Measurements from ENCODE around the gene ANXA4. TPM values are rescaled to one million over a fixed set of nuclear protein-coding genes. Genes with fewer than 3 reads are reported as not detected.

ANXA4 gene
- 321 to 371 TPM (median 353 TPM) in 5 replicates for total RNA-seq (2022; extraction: Qiagen RNA extraction)

DNA sequence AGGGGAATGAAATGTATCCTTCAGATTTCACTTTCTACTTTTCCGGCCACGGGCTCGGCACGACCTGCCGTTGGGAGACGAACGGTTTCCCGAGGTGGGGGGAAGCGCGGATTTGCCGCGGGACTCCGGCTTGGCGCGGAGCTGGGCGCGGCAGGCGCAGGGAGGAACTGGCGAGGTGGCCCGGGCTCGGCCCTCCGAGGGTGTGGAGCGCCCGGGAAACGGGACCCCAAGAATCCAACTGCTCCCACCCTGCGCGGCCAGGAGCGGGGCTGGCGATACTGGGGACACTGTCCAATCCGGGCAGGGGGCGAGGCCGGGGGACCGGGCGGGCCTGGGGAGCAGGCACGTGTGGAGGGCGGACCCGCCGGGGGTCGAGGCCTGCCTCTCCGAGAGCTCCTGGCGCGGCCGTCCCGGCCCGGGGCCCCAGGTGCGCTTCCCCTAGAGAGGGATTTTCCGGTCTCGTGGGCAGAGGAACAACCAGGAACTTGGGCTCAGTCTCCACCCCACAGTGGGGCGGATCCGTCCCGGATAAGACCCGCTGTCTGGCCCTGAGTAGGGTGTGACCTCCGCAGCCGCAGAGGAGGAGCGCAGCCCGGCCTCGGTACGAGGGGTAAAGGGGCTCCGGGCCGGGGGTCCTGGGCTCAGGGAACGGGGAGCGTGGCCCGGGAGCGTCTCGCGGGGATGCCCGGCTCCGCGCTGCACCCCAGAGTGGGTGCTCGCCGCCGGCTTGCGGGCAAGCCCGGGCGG, at the start of gene ANXA4:
TSS of gene ANXA4 (plus strand) at position 560 of the 747 bp plus-strand sequence. CDS start 39,432 bp downstream, outside the sequence.

DNA sequence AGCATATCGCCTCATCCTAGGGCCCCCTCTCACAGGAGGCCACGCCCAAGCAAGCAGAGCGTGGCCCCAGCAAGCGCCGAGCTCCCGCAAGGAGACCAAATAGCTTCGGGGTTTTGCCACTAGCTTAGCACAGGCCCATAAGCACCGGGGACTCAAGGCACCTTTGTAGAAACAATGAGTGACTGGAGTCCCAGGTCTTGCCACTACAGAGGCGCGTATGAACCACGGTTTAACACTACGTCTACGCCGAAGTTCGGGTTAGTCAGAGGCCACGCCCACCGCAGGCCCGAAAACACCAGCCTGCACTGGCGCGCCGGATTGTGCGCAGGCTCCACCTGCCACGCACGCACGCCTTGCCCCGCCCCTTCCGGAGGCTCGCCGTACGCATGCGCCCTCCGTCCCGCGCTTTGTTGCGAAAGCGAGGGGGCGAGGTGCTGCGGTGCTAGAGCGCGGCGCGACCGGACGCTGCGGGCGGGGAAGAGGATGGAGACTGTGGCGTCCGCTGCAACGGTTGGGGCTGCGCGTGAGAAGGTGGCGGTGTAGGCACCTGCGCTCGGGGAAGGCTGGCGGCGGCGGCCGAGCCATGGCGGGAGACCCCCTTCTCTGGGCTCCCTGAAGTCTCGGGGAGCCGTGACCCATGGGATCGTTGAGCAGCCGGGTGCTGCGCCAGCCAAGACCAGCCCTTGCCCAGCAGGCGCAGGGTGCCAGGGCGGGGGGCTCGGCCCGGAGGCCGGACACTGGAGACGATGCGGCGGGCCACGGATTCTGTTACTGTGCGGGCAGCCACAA, 87.5 kb downstream of the ANXA4 start, which contains the start of gene GMCL1:
TSS of gene GMCL1 (plus strand) at position 405 of the 789 bp plus-strand sequence. CDS start at position 638, 233 bp downstream.

Other genes with a start within 250 kb of the ANXA4 start
- gene AAK1, start 98.4 kb upstream of the ANXA4 start, total RNA-seq (2022; extraction: Qiagen RNA extraction): 9.8 to 17.5 TPM (median 13.8 TPM) in 5 replicates
- 7.8 to 12.2 TPM (median 10.7 TPM) in 5 replicates for gene GMCL1, start 87.5 kb downstream of the ANXA4 start, total RNA-seq (2022; extraction: Qiagen RNA extraction)
- 45.4 to 69.0 TPM (median 53.1 TPM) in 5 replicates for gene SNRNP27, start 151.8 kb downstream of the ANXA4 start, total RNA-seq (2022; extraction: Qiagen RNA extraction)
- gene MXD1, start 173.0 kb downstream of the ANXA4 start, total RNA-seq (2022; extraction: Qiagen RNA extraction): 1.8 to 2.8 TPM (median 2.2 TPM) in 5 replicates
- 0.22 to 0.44 TPM (median 0.25 TPM) in 5 replicates for gene ASPRV1, start 219.5 kb downstream of the ANXA4 start, total RNA-seq (2022; extraction: Qiagen RNA extraction)